ENCODE measurements around the gene ZNF724.

GRCh38 chr19:23287620-23288019, 37.4 kb upstream of the ZNF724 start:
- TF ChIP-seq SUZ12 (IDR thresholded peaks at IDR 0.05; ENCODE audit: extremely low read depth, insufficient read depth, insufficient read length): no peak
- no peak for TF ChIP-seq ZNF274 (IDR thresholded peaks at IDR 0.05; ENCODE audit: low read depth, low read length)

All from NT2/D1 (cell line).